Ovary (tissue), 9 donors: ENCODE measurements around the gene MYO5B. TPM values are rescaled to one million over a fixed set of nuclear protein-coding genes. Genes with fewer than 3 reads are reported as not detected.

Experiments
- DNase-seq, 5 donors: peaks; one replicate each; pipeline ENCODE4 v3.0.0-alpha.2; 2019 to 2020
- H3K27ac ChIP-seq, 2 donors: fragments of 200-600 bp; one replicate each; pipeline versions ENCODE4 v1.5.1 to v1.8.0; 2019 to 2022
- H3K27me3 ChIP-seq: fragments of 200-600 bp; one replicate; pipeline ENCODE4 v1.8.0; 2022
- H3K36me3 ChIP-seq: fragments of 200-600 bp; sonication (generic); one replicate; pipeline ENCODE4 v1.5.1; 2019
- H3K4me1 ChIP-seq: one replicate; pipeline ENCODE4 v1.8.1; 2013; ENCODE audit warnings: mild to moderate bottlenecking, moderate library complexity; ENCODE audit not compliant: insufficient read depth
- H3K4me3 ChIP-seq: fragments of 200-600 bp; sonication (generic); one replicate; pipeline ENCODE4 v1.5.1; 2017
- H3K9me3 ChIP-seq, 2 donors: fragments of 200-600 bp in 1 of 2; sonication (generic) in 1 of 2; one replicate each; pipeline versions ENCODE4 v1.5.1 to v1.8.1; 2013 to 2019; ENCODE audit warnings: mild to moderate bottlenecking in 1 of 2, moderate library complexity in 1 of 2
- EP300 ChIP-seq: sonication (generic); formaldehyde crosslinking; IDR thresholded peaks from one replicate; pipeline ENCODE4 v1.6.1; 2017; ENCODE audit warnings: antibody characterized with exemption
- POLR2A ChIP-seq: fragments of 450-650 bp; IDR thresholded peaks from one replicate; pipeline ENCODE4 v1.6.1; 2017; ENCODE audit warnings: antibody characterized with exemption, mild to moderate bottlenecking, moderate library complexity
- WGBS, 3 donors: extraction: QIAGEN DNeasy Blood & Tissue Kit in 1 of 3; methylation state at CpG; one replicate each; pipeline versions ENCODE4 v1.1.5 to v1.1.7; 2013 to 2017; 5-methylcytosine and 5-hydroxymethylcytosine counted together
- intact Hi-C, 4 donors: fragments of 100-400 bp; cut with DNase I; formaldehyde crosslinking; loops; one replicate each; pipeline versions ENCODE4 v1.11.0 to v1.15.1; 2022 to 2023
- polyA plus RNA-seq, 2 donors: library from polyadenylated mRNA; stranded (reverse); fragments of 200-250 nt in 1 of 2; fragments of 350-450 nt in 1 of 2; fragmentation: Illumina TruSeq in 1 of 2; extraction: RNeasy Lipid Tissue Mini Kit (QIAGEN cat#74804) in 1 of 2; gene quantifications; one replicate each; pipeline ENCODE4 v1.2.3, GENCODE V29; 2013 to 2014
- total RNA-seq, 7 donors: library from RNA; depleted of rRNA in 2 of 7; stranded (reverse); fragments of >200 nt in 2 of 7; fragmentation: NEBNext Ultra II Directional in 3 of 7; extraction: Animal tissue kit (Norgen Biotek cat#: 25700) in 3 of 7; gene quantifications; one replicate each; pipeline versions ENCODE4 v1.1.0 to v1.2.4, GENCODE V29; 2016 to 2023
- TF ChIP-seq, protein P1 (sequence below), 3 donors: fragments of 450-650 bp in 2 of 3; fragments of 200-600 bp in 1 of 3; IDR thresholded peaks; one replicate each; pipeline versions ENCODE4 v1.5.1 to v1.8.0; 2016 to 2022; ENCODE audit warnings: antibody characterized with exemption in 3 of 3, mild to moderate bottlenecking in 1 of 3
- donor health status: DM: no; HTN: no; CAD: no; lungs with moderate emphysema.
- donor health status: DM: no; HTN: no; CAD: no.
- donor health status: Bipolar disorder and iron deficiency.
- donor health status: DM: yes; HTN: yes; CAD: no.
- donor health status: DM: no; HTN: no; CAD: no.
- donor health status: DM: yes; HTN: yes; CAD: no.

The MYO5B gene
- total and polyA plus RNA-seq, 9 donors: 0.25 to 25.5 (median 1.5) TPM

DNA sequence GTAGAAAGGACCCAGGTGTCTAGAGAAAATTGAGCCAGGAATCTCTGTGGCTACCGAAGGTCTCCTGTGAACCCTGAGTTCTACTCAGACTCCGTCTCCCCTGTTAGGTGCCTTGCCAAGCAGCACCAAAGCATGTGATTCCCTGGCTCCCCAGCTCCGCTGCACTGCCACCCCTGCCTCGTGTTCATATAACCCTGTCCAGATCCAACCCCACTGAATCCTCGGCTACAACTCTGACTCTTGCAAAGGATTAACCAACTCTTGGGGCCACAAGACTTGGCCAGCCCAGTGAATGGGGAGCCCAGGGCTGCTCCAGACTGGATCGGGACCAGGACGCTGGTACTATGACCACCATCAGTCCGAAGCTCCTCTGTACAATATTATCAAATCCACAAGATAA, 344.3 kb downstream of the MYO5B start:
- Histone ChIP-seq H3K4me3 (no peak overlapping the region), H3K4me1 (no peaks in the 10 kb centered on the region), H3K27me3 (no peaks in the 10 kb centered on the region), H3K9me3 (no peaks in the 10 kb centered on the region), H3K27ac (no peak overlapping the region), H3K36me3 (no peaks in the 10 kb centered on the region)
- DNase-seq: no peak
- intact Hi-C loops: loop anchor here in 2 of 4 donors (5.0 to 10.0 kb wide), 2 partner anchors 336 to 338 kb away; no protein-coding TSS in a partner anchor
- 88 to 93% (median 92%) methylated on average over 8 of the region's 8 CpGs for WGBS, 3 donors
- TF ChIP-seq POLR2A: no peak
- TF ChIP-seq, protein P1, sequence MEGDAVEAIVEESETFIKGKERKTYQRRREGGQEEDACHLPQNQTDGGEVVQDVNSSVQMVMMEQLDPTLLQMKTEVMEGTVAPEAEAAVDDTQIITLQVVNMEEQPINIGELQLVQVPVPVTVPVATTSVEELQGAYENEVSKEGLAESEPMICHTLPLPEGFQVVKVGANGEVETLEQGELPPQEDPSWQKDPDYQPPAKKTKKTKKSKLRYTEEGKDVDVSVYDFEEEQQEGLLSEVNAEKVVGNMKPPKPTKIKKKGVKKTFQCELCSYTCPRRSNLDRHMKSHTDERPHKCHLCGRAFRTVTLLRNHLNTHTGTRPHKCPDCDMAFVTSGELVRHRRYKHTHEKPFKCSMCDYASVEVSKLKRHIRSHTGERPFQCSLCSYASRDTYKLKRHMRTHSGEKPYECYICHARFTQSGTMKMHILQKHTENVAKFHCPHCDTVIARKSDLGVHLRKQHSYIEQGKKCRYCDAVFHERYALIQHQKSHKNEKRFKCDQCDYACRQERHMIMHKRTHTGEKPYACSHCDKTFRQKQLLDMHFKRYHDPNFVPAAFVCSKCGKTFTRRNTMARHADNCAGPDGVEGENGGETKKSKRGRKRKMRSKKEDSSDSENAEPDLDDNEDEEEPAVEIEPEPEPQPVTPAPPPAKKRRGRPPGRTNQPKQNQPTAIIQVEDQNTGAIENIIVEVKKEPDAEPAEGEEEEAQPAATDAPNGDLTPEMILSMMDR (IDR thresholded peaks at IDR 0.05): no peak
- no peak for TF ChIP-seq EP300

DNA sequence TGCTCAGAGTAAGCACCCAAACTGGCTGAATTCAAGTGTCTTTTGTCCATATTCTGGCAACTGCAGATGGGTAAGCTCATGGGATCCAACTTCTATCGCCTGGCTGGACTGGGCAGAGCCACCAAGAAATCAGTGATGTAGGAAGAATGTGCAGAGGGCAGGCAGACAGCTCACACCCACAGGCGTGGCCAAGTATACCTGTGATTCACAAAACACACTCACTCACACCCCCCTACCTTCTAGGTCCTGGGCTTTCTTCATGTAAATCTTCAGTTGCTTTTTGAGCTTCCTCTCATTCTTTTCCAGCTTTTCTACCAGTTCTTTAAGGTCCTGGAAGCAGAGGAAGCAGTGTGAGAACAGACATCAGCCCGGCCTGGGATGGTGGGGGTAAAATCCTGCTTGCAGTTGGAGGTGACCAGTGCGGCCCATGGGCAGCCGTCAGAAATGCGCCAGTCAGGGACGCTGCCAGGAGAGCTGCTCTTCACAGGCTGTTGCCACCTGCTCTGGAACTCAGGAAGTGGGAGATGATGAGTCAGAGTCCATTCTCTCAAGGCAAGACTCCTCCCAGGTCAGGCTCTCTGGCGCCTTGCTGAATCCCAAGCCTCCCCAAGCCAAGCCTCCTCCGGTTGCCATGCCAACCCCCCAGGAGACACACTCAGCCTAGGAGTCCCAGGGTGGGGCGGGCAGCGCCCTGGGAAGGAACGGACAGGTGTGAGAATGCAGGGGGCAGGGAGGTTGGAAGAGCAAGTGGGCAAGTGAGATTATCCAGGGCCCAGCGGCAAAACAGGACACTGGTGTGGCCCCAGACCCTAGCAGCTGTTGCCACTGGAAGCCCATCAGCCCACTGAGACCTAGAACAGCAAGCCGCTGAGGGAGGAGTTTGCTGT, 345.4 kb downstream of the MYO5B start:
- intact Hi-C loops: loop anchor here in 2 of 4 donors (5.0 to 10.0 kb wide), 2 partner anchors 335 to 337 kb away; no protein-coding TSS in a partner anchor
- DNase-seq: peak in 4 of 5 donors; percentile 21 to 46 (median 36)

DNA sequence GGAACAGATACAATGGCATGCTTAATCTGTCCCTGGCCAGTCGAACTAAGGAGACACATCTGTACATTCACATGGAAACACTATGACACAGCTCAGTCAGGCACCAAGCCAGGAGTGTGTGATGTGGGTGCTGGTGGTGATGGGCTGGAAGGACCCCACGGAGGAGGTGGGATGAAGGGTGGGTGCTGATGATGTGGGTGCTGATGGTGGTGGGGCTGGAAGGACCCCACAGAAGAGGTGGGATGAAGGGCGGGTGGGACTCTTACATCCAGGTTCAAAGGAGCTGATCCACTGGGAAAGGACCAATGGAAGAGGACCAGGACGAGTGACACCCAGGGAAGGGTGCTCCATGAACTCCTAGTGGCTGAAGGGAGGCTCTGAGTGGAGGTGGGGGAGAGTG, 346.8 kb downstream of the MYO5B start:
- Histone ChIP-seq H3K4me3 (no peak overlapping the region), H3K27me3 (no peaks in the 10 kb centered on the region), H3K9me3 (no peaks in the 10 kb centered on the region), H3K27ac (no peak overlapping the region), H3K4me1 (no peaks in the 10 kb centered on the region), H3K36me3 (no peaks in the 10 kb centered on the region)
- intact Hi-C loops: no loop called here
- no peak for TF ChIP-seq EP300
- no peak for TF ChIP-seq POLR2A
- TF ChIP-seq, protein P1 (IDR thresholded peaks at IDR 0.05): no peak
- 83 to 92% (median 90%) methylated on average over 4 of the region's 4 CpGs for WGBS, 3 donors
- DNase-seq: no peak

More for the DNA sequence above, 345.4 kb downstream of the MYO5B start:
- no peaks in the 10 kb centered on the region for H3K27me3 ChIP-seq
- TF ChIP-seq POLR2A (no peak), EP300 (no peak)
- TF ChIP-seq, protein P1 (IDR thresholded peaks at IDR 0.05): no peak
- no peaks in the 10 kb centered on the region for H3K36me3 ChIP-seq
- no peak overlapping the region for H3K4me3 ChIP-seq
- no peak overlapping the region for H3K27ac ChIP-seq
- H3K9me3 ChIP-seq: no peaks in the 10 kb centered on the region
- H3K4me1 ChIP-seq: no peaks in the 10 kb centered on the region
- 23 to 35% (median 27%) methylated on average over 11 to 14 of the region's 14 CpGs for WGBS, 3 donors

DNA sequence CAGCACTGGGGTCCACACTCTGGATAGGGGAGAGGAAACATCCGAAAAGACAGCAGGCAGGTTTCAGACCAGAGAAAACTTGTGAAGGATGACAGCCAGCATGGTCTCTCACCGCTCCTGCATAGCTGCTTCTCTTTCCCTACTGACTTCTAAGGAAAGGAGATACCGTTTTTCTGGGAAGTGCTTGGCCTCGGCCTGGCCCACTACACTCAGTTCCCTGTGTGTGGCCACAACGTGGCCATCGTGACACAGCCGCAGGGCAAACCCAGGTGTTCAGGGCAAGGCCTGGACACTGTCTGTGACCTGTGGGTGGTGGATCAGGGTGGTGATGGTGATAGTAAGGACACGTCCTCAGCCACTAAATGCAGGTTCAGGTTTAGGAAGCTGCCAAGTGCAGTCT, 347.4 kb downstream of the MYO5B start:
- Histone ChIP-seq H3K27me3 (no peaks in the 10 kb centered on the region), H3K4me1 (no peaks in the 10 kb centered on the region), H3K27ac (no peak overlapping the region), H3K36me3 (no peaks in the 10 kb centered on the region), H3K9me3 (no peaks in the 10 kb centered on the region), H3K4me3 (no peak overlapping the region)
- TF ChIP-seq POLR2A: no peak
- TF ChIP-seq, protein P1 (IDR thresholded peaks at IDR 0.05): no peak
- TF ChIP-seq EP300: no peak
- intact Hi-C loops: no loop called here
- 82 to 88% (median 85%) methylated on average over 8 of the region's 8 CpGs for WGBS, 3 donors
- no peak for DNase-seq
